Keratinocyte (primary cell): ENCODE measurements around the gene TLDC2.
"Not testable (repeated sequence)": the region's sequence is repeated elsewhere in the genome, so short reads cannot be mapped to it uniquely, and the experiment has no call there.

ENCODE experiments used
- CTCF ChIP-seq, 3 experiments: IDR thresholded peaks in 1 of 3; conservative IDR thresholded peaks in 1 of 3; optimal IDR thresholded peaks in 1 of 3; 2 replicates in 2 of 3; 3 replicates in 1 of 3; pipeline versions ENCODE3 to v1.5.1; 2011; ENCODE audit warnings: low read length in 3 of 3, mild to moderate bottlenecking in 3 of 3, moderate library complexity in 2 of 3, control low read depth in 1 of 3, inconsistent platforms in 1 of 3; ENCODE audit not compliant: insufficient read depth in 2 of 3; ENCODE audit errors: extremely low read depth in 1 of 3
- EZH2 ChIP-seq: IDR thresholded peaks from one replicate; pipeline ENCODE4 v1.6.1; 2012; ENCODE audit warnings: inconsistent platforms, mild to moderate bottlenecking, low read length, moderate library complexity

GRCh38 chr20:36841030-36841429, 34.9 kb upstream of the TLDC2 start:
- not testable (repeated sequence) for TF ChIP-seq CTCF (optimal IDR thresholded peaks at IDR 0.05 in 1 of 3, IDR thresholded peaks at IDR 0.05 in 1 of 3, conservative IDR thresholded peaks at IDR 0.05 in 1 of 3; ENCODE audit: extremely low read depth in 1 of 3, insufficient read depth in 2 of 3, low read length in 3 of 3); EZH2
